Stimulated activated naive CD8-positive, alpha-beta T cell treated with anti-CD3 and anti-CD28 coated beads, Interleukin-15, Interleukin-2, amounts not matched to agents 100 U/mL and 50 U/mL, for 24 hours (primary cell): ENCODE measurements around the gene SMARCC2.

Experiments
- ATAC-seq: fragments of 150-1000 bp; cut with Tn5 transposase; one replicate; pipeline ENCODE4 v1.10.0; 2021
- DNase-seq: peaks from one replicate; pipeline ENCODE4 v3.0.0; 2021

SMARCC2 gene

DNA sequence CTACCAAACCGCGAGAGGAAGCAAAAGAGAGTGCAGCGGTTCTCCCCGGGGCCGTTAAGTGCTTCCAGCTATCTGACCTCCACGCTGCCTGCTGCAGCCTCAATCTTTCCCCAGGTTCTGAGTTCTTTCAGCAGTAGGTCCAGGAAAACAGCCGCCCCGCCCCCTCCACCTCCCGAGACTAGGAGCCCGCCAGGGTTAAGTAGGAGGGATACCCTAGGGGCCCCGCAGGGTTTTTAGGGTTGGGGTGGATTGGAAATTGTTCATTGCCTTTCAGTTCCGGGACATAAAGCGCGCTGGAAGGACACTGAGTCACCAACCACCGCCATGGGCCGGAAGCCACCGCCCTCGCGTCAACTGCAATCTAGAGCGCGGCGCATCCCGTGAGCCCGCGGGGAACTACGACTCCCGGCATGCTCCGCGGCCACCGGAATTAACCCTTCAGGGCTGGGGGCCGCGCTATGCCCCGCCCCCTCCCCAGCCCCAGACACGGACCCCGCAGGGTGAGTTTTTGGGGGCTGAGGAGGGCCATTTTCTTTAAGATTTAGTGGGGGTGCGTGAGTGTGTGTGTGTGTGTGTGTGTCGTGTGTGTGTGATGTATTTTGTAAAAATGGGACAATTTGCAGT lies 37.0 kb downstream of the SMARCC2 start, which contains the start of gene MYL6B:
Gene MYL6B (plus strand): TSS at position 456 of the 624 bp plus-strand sequence. CDS start 1,332 bp downstream, outside the sequence.
- ATAC-seq (peak; percentile 91), DNase-seq (peak; percentile 95)

DNA sequence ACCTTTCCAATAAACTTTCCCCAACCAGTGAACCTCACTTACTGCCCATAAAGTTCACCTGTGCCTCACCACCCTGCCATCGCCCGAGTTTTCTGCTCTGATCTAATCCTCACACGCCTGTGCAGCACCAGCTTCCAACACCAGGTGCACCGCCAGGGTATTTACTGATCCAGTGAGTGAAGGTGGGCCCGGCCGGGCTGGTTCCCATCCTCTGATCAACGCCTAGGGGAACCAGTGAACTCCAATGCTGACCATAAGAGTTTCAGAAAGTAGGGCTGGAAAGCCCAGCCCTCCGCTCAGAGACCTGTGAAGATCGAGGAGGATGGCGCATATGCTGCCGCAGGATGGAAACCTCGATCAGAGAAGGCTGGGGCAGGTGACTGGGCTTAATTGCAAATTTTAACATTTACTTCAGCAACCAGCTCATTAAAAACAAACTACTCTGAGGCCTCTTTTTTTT lies 37.6 kb downstream of the SMARCC2 start:
- DNase-seq (peak; percentile 75), ATAC-seq (peak; percentile 70)

DNA sequence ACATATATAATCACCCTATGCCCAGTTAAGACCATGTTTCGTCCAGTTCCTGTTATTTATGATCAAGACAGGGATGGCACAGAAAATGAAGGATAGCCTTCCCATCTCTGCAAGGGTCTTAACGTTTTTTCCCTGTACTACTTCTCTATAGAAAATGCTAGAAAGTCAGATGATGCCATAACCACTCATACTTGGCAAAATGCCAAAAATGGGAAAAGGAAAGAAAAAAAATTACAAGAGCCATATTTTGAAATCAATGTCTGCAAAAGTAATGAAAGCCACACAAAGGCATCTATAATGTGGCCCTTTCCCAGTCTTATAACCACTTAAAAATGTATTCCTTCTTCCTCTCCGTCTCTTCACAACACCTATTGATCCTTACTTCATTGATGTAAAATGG lies 38.7 kb downstream of the SMARCC2 start:
- no peak for ATAC-seq
- no peak for DNase-seq

DNA sequence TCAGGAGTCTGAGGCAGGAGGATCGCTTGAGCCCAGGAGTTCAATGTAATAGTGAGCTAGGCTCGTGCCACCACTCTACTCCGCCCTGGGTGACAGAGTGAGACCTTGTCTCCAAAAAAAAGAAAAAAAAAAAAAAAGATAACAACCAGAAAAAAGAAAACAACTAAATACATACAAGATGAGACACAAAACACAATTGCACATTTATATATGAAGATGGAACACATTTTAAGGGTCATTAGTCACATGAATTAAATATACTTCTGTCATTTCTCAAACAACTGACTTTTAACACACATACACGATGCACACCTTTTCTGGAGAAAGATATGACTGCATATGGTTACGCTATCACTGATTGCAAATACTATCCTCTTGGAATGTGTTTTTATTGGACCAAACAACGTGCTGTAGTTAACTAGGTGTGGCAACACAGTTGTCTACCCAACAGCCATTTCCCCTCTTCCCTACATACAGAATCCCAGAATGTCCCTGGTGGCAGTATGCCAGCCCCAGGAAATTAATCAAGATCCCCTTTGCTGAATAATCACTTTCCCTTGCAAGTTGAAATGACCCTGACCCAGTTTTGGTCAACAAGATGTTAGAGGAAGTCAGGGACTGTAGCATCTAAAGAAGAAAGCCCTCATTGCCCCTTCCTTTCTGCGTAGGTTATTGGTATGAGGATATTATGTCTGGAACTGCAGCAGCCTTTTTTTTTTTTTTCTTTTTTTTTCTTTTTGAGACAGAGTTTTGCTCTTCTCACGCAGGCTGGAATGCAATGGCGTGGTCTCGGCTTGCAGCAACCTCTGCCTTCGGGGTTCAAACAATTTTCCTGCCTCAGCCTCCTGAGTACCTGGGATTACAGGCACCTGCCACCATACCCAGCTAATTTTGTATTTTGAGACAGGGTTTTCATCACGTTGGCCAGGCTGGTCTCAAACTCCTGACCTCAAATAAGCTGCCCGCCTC lies 42.5 kb downstream of the SMARCC2 start:
- DNase-seq (no peak), ATAC-seq (no peak)

DNA sequence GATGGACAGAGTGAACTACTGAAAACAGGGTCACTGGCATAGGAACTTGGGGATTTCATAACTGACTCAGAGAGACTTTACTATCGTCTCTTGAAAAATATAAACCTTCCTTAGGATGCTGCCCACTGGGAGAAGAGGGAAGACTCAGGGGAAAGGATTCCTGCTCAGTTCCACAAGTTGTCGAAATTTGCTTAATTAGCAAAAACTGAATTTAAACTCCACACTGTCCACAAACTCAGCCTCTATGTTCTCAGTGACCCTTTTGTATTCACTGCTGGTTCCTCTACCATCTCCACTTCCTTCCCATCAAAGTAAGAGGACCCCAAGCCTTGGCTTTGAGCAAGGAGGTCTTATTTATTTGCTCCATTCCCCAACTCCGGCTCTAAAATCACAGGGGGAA lies 44.1 kb downstream of the SMARCC2 start:
- no peak for ATAC-seq
- DNase-seq = no peak

DNA sequence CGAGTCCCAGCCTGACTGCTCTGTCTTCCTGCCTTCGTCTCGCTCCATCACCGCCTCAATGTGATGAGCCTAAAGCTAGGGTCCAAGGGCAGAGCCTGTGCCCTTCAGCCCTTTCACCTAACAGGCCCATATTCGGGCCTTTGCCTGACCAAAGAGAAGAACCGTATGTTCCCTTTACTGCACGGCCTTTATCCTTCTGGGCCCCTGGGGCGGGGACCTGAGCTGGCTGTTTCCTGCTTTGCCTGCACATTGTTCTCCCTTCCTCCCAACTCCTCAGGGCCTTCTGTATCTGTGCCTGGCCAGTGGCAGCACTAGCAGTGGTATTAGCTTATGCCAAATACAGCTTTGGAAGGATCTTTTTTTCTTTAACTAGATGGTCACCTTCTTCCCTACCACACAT lies 45.4 kb downstream of the SMARCC2 start:
- no peak for ATAC-seq
- DNase-seq = no peak

DNA sequence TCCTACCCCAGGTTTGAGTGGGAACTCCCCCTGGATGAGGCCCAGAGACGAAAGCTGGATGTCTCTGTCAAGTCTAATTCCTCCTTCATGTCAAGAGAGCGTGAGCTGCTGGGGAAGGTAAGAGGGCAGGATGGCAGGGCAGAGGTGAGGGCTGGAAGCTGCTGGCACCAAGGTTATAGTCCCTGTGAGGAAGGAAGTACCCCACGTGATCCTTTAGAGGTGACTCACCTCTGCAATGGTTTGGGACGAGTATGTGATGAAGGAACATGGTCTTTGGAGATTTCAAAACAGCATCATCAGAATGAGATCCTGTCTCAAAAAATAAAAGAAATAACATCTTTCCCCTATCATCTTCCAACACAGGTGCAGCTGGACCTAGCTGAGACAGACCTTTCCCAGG lies 46.1 kb downstream of the SMARCC2 start:
- DNase-seq (no peak), ATAC-seq (peak; percentile 39)

DNA sequence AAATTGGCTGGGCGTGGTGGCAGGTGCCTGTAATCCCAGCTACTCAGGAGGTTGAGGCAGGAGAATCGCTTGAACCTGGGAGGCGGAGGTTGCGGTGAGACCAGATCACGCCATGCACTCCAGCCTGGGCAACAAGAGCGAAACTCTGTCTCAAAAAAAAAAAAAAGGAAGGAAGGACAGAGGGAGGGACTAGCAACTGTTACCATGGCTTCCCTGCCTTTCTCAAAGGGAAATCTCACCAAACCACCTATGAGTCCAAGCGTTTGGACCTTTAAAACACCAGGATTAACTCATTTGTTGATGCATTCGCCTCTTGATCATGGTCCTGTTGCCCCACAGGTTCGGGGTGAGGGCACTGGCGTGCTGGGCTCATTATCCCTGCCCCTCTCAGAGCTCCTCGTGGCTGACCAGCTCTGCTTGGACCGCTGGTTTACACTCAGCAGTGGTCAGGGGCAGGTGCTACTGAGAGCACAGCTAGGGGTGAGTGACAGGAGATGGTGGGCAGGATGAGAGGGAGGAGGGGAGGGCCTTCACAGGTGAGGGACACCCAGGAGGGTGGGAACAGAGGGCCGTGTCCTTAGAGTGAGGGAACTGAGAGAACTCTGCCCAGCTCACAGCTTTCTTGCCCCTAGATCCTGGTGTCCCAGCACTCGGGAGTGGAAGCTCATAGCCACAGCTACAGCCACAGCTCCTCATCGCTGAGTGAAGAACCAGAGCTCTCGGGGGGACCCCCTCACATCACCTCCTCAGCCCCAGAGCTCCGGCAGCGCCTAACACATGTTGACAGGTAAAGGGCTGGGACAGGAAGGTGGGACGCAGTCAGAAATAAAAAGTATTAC lies 47.1 kb downstream of the SMARCC2 start:
- DNase-seq (no peak), ATAC-seq (no peak)

DNA sequence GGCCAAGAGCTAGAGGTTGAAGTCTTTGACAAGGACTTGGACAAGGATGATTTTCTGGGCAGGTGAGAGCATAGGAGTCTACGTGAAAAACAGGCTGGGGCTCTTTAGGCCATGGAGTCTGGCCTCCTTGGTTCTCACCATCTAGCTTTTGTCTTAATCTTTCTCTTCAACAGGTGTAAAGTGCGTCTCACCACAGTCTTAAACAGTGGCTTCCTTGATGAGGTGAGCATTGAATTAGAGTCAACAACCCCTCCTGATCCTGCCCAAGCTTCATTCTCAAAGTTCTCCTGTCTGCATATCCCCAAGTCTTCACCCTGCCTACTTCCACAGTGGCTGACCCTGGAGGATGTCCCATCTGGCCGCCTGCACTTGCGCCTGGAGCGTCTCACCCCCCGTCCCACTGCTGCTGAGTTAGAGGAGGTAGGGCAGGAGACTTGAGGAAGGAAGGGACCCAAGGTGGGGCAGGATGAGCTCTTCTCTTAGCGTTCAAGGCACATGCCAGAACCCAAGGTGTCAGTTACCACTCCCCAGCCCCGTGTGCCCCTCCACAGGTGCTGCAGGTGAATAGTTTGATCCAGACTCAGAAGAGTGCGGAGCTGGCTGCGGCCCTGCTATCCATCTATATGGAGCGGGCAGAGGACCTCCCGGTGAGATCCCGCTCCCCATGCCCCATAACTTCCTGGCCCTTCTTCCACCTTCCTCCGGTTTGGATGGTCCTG lies 51.3 kb downstream of the SMARCC2 start:
- DNase-seq (no peak), ATAC-seq (no peak)

DNA sequence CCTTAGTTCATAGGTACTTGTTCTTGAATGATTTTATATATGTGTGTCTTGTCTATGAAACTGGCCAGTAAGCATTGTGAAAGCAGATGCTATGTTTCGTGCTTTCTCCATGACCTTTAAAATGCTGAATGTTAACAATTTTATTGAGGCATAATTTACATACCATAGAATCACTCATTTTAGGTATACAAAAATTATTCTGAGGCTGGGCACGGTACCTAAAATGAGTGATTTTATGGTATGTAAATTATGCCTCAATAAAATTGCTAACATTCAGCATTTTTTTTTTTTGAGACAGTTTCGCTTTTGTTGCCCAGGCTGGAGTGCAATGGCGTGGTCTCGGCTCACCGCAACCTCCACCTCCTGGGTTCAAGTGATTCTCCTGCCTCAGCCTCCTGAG lies 54.4 kb downstream of the SMARCC2 start:
- ATAC-seq (no peak), DNase-seq (no peak)

DNA sequence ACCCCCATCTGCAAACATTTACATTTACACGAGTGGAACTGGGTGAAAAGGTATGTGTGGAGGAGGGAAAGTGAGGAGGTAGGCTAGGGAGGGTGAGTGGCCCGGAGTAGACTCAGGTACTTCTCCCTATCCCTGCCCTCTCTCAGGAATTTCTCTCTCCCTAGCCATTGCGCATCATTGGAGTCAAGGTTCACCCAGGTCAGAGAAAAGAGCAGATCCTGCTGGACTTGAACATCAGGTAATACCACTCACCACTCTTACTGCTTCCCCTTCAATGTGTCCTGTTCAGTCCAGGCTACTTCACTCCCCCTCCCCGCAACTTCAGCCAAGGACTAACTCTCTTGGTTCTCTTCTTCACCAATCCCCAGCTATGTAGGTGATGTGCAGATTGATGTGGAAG lies 58.4 kb downstream of the SMARCC2 start:
- DNase-seq (no peak), ATAC-seq (no peak)

DNA sequence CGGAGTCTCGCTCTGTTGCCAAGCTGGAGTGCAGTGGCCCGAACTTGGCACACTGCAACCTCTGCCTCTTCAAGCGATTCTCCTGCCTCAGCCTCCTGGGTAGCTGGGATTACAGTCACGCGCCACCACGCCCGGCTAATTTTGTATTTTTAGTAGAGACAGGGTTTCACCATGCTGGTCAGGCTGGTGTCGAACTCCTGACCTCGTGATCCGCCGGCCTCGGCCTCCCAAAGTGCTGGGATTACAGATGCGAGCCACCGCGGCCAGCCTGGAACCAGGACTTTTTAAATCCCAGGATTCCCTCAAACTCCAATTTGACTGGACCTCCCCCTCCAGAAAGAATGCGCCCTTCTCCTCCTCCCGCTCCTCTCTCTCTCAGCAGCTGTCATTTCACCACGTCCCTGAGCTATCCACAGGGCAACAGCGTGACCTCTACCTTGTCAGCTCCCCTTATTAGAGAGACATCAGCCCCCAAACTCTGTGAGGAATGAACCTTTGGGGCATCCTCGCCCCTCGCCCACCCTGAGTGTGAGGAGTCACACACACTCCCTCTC lies 59.3 kb downstream of the SMARCC2 start:
- DNase-seq (no peak), ATAC-seq (no peak)

DNA sequence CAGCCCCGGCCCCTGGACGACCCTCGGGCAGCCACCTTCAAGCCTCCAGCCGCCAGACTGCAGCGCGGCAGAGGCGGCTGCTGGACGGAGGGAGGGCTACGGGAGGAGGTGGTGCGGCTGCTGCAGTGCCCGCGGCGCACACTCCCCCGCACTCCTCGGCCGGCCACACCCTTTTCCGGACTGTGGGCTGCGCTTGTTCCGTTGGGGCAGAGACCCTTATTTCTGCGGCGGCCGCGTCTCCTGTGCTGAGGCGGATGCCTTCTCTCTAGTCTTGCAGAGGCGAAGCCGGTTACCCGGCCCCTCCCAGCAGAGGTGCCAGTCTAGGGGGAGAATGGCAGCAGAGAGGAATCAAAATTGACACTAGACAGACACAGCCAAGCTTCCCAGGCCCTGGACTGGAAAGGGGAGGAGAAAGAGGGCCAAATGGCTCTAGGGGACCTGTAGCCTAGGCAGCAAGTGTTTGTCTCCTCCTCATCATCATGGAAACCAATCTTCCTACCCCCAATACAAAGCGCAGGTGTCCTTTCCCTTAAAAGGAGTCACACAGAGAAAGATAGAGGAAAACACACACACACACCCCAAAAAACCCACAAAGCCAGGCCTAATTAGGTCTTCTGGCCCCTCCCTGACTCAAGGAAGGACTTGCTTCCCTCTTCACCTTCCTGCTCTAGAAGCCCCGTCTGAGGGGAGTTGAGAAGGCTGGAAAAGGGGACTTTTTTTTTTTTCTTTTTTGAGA lies 59.9 kb downstream of the SMARCC2 start:
- DNase-seq (peak; percentile 80), ATAC-seq (peak; percentile 30)

DNA sequence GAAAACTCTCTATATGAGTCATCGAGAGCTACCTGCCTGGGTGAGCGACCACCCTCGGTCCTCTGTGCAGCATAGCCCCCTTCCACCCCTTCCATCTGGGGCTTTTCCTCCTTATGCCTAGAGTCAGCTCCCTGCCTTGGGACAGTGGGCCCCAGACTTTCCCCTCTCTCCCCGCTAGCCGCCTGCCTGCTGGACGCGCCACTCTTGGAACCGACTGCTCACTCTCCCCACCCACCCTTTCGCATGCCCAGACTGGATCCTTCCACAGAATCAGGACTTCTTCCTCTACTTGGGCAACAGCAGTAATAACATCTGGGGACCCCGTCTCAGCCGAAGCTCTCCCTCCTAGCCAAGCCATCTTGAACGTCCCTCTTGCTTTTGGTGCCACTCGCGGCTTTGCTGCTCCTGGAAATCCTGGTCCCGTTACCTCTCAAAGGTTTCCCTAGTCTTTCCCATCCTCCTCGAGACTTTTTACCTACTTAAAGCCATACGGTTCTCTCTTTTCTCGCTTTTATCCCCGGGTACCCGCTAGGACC lies 60.5 kb downstream of the SMARCC2 start:
- no peak for DNase-seq
- no peak for ATAC-seq

DNA sequence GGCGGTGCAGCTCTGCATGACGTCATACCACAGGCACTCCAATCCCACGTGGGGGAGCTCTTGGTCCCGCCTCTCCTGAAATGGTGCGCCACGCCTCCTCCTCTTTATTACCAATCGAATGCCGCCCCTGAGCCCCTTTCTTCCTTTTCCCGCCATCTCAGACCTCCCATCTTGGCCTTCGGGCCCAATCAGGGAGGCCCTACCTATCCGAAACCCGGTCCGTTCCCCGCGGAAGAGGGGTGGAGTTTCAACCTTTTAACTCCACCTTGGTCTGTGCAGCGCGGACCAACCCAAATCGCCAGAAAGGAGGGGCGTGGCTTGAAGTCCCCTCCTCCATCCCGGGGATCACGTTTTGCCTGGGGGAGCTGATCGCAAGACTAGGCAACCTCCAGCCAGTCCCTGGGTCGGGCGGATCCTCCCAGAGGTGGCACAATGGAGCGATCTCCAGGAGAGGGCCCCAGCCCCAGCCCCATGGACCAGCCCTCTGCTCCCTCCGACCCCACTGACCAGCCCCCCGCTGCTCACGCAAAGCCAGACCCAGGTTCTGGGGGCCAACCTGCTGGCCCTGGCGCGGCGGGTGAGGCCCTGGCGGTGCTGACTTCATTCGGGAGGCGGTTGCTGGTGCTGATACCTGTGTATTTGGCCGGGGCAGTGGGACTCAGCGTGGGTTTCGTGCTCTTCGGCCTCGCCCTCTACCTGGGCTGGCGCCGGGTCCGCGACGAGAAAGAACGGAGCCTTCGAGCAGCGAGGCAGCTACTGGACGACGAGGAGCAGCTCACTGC lies 61.2 kb downstream of the SMARCC2 start, which contains the start of gene ESYT1:
Gene ESYT1 (plus strand): TSS at position 380 of the 782 bp plus-strand sequence. CDS start 53 bp downstream, at position 433.
- DNase-seq (peak; percentile 95), ATAC-seq (peak; percentile 95)

DNA sequence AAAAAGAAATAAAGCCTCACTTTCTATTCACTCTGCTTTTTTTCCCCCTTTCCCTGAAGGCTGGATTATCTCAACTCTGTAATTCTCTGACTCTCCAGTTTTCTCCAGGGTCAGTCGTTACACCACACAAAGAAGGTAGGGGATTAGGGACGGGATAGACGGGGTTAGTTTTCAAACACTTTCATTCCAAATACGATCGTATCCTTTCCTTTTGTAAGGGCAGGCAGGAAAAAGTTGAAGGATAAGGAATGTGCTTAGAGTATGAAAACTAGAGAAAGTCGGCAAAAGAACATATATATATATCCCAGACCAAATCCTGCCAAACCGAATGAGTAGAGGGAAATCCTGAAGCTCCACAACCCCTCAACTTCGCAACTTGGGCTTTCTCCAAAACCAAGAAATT lies 61.8 kb downstream of the SMARCC2 start:
- DNase-seq (no peak), ATAC-seq (no peak)

DNA sequence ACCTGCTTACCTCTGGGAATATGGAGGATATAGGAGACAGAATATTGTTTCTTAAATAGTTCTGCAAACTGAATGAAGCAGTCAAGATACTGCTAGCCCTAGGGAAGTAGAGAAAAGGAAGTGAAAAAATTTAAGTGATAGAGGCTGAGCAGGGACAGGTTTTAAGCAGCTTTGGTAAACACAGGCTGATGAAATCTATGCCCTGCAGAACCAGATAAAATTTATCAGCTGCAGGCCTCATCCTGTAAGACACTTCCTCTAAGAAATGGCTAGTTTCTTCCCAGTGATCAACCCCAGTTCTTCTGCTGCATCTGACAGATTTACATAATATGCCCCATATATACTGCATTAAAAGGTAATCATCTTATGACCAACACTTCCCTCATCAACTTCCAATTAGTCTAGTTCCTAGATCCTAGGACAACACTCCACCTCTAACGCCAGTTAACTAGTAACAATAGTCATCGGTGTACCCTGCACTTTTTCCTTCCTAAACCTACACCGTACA lies 62.5 kb downstream of the SMARCC2 start:
- no peak for ATAC-seq
- no peak for DNase-seq

DNA sequence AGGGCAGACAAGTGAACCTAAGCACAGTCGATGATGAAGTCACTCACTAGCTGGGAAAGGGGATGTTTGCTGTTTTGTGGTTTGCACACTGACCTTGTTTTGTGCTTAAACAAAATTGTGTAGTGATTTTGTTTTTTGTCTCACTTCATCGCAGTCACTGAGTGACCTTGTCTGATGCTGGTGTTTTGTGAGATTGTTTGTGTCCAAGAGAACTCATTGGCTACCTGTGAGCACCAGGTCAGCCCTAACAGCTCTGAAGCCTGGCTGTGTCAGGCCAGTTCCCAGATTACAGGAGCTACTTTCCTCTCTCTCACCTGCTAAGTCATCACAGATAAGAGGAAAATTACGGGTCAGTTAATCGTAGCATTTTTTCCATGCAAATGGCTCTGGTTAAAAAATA lies 65.2 kb downstream of the SMARCC2 start:
- DNase-seq = no peak
- ATAC-seq = no peak

DNA sequence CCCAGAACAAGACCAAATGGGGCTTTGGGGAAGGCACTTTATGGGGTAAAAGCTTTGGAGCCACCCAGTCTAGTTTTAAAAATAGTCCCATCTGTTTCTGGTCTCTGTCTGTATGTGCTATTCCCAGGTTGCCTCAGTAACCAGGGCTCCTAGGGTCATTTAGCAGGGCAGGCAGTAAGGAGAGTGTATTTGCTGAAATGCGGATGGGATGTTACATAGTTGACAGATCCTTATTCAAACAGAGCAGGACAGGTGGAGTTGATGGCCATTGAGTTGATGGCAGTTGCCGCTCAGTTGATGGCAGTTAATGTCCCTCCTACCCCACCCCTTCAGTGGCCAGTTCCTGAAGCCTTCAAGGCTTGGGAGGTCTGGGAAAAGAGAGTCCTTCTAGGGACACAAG lies 66.6 kb downstream of the SMARCC2 start:
- ATAC-seq (no peak), DNase-seq (no peak)
